Caco-2 (cell line): ENCODE data around the gene DMKN. TPM values are rescaled to one million over a fixed set of nuclear protein-coding genes. Genes with fewer than 3 reads are reported as not detected.

ENCODE experiments used
- BruUV-seq: library from RNA; stranded (reverse); fragments of 400-500 nt; replicated peaks from 2 replicates; lab custom pipeline; 2021; lab: Mats Ljungman, UMichigan
- CTCF ChIA-PET: fragments of 300-600 bp; sonication (Branson Sonifier 250); formaldehyde crosslinking; loops from one replicate; lab custom pipeline; 2022; ENCODE audit warnings: antibody characterized with exemption; lab: Charles Lee
- POLR2A ChIA-PET: fragments of 300-600 bp; sonication (Branson Sonifier 250); formaldehyde crosslinking; loops from one replicate; lab custom pipeline; 2022; ENCODE audit warnings: antibody characterized with exemption; lab: Charles Lee
- DNase-seq, 2 experiments: peaks; one replicate each; pipeline versions ENCODE4 v3.0.0 to v3.0.0-alpha.2; 2020 to 2022
- H3K27me3 ChIP-seq: replicated peaks from 2 replicates; pipeline ENCODE4 v1.6.0; 2011; ENCODE audit warnings: low read length; ENCODE audit not compliant: control insufficient read depth, insufficient read depth
- H3K36me3 ChIP-seq: 2 replicates; pipeline ENCODE4 v1.5.1; 2011; ENCODE audit warnings: low read length; ENCODE audit not compliant: control insufficient read depth, insufficient read depth
- H3K4me1 ChIP-seq: fragments of 250-450 bp; sonication (Bioruptor Pico); 2 replicates; pipeline ENCODE4 v1.5.1; 2020; ENCODE audit warnings: mild to moderate bottlenecking
- H3K4me3 ChIP-seq: 2 replicates; pipeline ENCODE4 v1.5.1; 2011; ENCODE audit warnings: low read depth, mild to moderate bottlenecking, control low read depth, low read length
- H3K9me3 ChIP-seq: fragments of 250-450 bp; sonication (Bioruptor Pico); 2 replicates; pipeline ENCODE4 v1.5.1; 2020; ENCODE audit warnings: mild to moderate bottlenecking, moderate library complexity
- H3K27ac Mint-ChIP-seq: one replicate; pipeline ENCODE4 v1.8.0; 2022; ENCODE audit warnings: mixed read lengths; ENCODE audit not compliant: unreplicated experiment
- H3K27me3 Mint-ChIP-seq: one replicate; pipeline ENCODE4 v1.8.0; 2022; ENCODE audit warnings: mixed read lengths; ENCODE audit not compliant: insufficient read depth, unreplicated experiment
- H3K36me3 Mint-ChIP-seq: one replicate; pipeline ENCODE4 v1.8.0; 2022; ENCODE audit warnings: mild to moderate bottlenecking, mixed read lengths; ENCODE audit not compliant: insufficient read depth, unreplicated experiment
- H3K4me1 Mint-ChIP-seq: one replicate; pipeline ENCODE4 v1.8.0; 2022; ENCODE audit warnings: low read depth, mixed read lengths; ENCODE audit not compliant: unreplicated experiment
- H3K4me3 Mint-ChIP-seq: one replicate; pipeline ENCODE4 v1.8.0; 2022; ENCODE audit warnings: mild to moderate bottlenecking, moderate library complexity, mixed read lengths; ENCODE audit not compliant: unreplicated experiment
- H3K9me3 Mint-ChIP-seq: one replicate; pipeline ENCODE4 v1.8.0; 2022; ENCODE audit warnings: mixed read lengths; ENCODE audit not compliant: unreplicated experiment
- CTCF ChIP-seq, 2 experiments: fragments of 200-600 bp in 1 of 2; IDR thresholded peaks; 1 replicate in 1 of 2; 2 replicates in 1 of 2; pipeline versions ENCODE4 v1.5.1 to v1.8.0; 2011 to 2022; ENCODE audit warnings: antibody characterized with exemption in 1 of 2, control low read depth in 1 of 2, inconsistent platforms in 1 of 2, low read depth in 1 of 2, low read length in 1 of 2, mild to moderate bottlenecking in 1 of 2, moderate library complexity in 1 of 2; ENCODE audit not compliant: insufficient read depth in 1 of 2, severe bottlenecking in 1 of 2, unreplicated experiment in 1 of 2
- intact Hi-C: fragments of 100-400 bp; cut with micrococcal nuclease; formaldehyde crosslinking; loops from one replicate; pipeline ENCODE4 v1.10.0; 2022; ENCODE audit not compliant: unreplicated experiment
- total RNA-seq: library from RNA; stranded (reverse); gene quantifications from 2 replicates; pipeline ENCODE4 v1.2.3, GENCODE V29; 2022

The DMKN gene
- total RNA-seq, 1 experiment from 2014 or later: 341 TPM

- POLR2A ChIA-PET: no interaction called here
- no peaks in the 10 kb centered on the region for H3K9me3 Mint-ChIP-seq
- DNase-seq: no peak
- intact Hi-C loops: no loop called here
- CTCF ChIA-PET: no interaction called here
- Histone ChIP-seq H3K4me1 (peaks cover 11% of the 10 kb centered on the region), H3K27me3 (no peaks in the 10 kb centered on the region), H3K4me3 (no peak overlapping the region), H3K36me3 (peaks cover 9% of the 10 kb centered on the region), H3K9me3 (no peaks in the 10 kb centered on the region)
- H3K4me3 Mint-ChIP-seq: no peak overlapping the region
- H3K27me3 Mint-ChIP-seq: no peaks in the 10 kb centered on the region
- H3K27ac Mint-ChIP-seq: no peak overlapping the region
- no TSS peak for BruUV-seq
- no peak for TF ChIP-seq CTCF (IDR thresholded peaks at IDR 0.05; ENCODE audit: insufficient read depth in 1 of 2, low read depth in 1 of 2, low read length in 1 of 2, severe bottlenecking in 1 of 2, unreplicated experiment in 1 of 2)
- H3K36me3 Mint-ChIP-seq: peaks cover 66% of the 10 kb centered on the region
- peaks cover 14% of the 10 kb centered on the region for H3K4me1 Mint-ChIP-seq
Observed at GRCh38 chr19:35507561-35507960, 5.9 kb downstream of the DMKN start.

- intact Hi-C loops: no loop called here
- ChIA-PET POLR2A (interaction anchor here (0.6 kb wide), 1 partner anchor 173 kb away, joined by 8 read pairs; no protein-coding TSS in a partner anchor), CTCF (interaction anchor here (0.5 kb wide), 1 partner anchor 154 kb away, joined by 3 read pairs; no protein-coding TSS in a partner anchor)
- no peaks in the 10 kb centered on the region for H3K9me3 ChIP-seq
- H3K4me3 ChIP-seq: no peak overlapping the region
- H3K4me1 ChIP-seq: peaks cover 11% of the 10 kb centered on the region
- no peak for TF ChIP-seq CTCF (IDR thresholded peaks at IDR 0.05; ENCODE audit: insufficient read depth in 1 of 2, low read depth in 1 of 2, low read length in 1 of 2, severe bottlenecking in 1 of 2, unreplicated experiment in 1 of 2)
- no TSS peak for BruUV-seq
- no peak for DNase-seq
- H3K27ac Mint-ChIP-seq: no peak overlapping the region
- H3K4me1 Mint-ChIP-seq: peaks cover 23% of the 10 kb centered on the region
- no peak overlapping the region for H3K4me3 Mint-ChIP-seq
- H3K9me3 Mint-ChIP-seq: no peaks in the 10 kb centered on the region
- peaks cover 9% of the 10 kb centered on the region for H3K36me3 ChIP-seq
- H3K27me3 Mint-ChIP-seq: no peaks in the 10 kb centered on the region
- H3K27me3 ChIP-seq: no peaks in the 10 kb centered on the region
- H3K36me3 Mint-ChIP-seq: peaks cover 82% of the 10 kb centered on the region
Observed at GRCh38 chr19:35506011-35506410, 7.4 kb downstream of the DMKN start.

GRCh38 chr19:35502751-35503150 is 10.7 kb downstream of the DMKN start:
- DNase-seq: no peak
- ChIA-PET CTCF (interaction anchor here (0.7 kb wide), 2 partner anchors 8 to 124 kb away, joined by 3 read pairs; no protein-coding TSS in a partner anchor), POLR2A (interaction anchor here (0.7 kb wide), 1 partner anchor 8 kb away, joined by 3 read pairs; no protein-coding TSS in a partner anchor)
- H3K27me3 ChIP-seq: no peaks in the 10 kb centered on the region
- no peaks in the 10 kb centered on the region for H3K27me3 Mint-ChIP-seq
- H3K4me3 ChIP-seq: no peak overlapping the region
- BruUV-seq: no TSS peak
- peaks cover 89% of the 10 kb centered on the region for H3K36me3 Mint-ChIP-seq
- H3K36me3 ChIP-seq: peaks cover 7% of the 10 kb centered on the region
- H3K4me1 Mint-ChIP-seq: peaks cover 23% of the 10 kb centered on the region
- H3K4me3 Mint-ChIP-seq: no peak overlapping the region
- H3K9me3 ChIP-seq: no peaks in the 10 kb centered on the region
- no peak for TF ChIP-seq CTCF (IDR thresholded peaks at IDR 0.05; ENCODE audit: insufficient read depth in 1 of 2, low read depth in 1 of 2, low read length in 1 of 2, severe bottlenecking in 1 of 2, unreplicated experiment in 1 of 2)
- no peaks in the 10 kb centered on the region for H3K9me3 Mint-ChIP-seq
- peak overlapping the region; percentile 27 for H3K27ac Mint-ChIP-seq
- intact Hi-C loops: no loop called here
- H3K4me1 ChIP-seq: no peaks in the 10 kb centered on the region; the same call in 1 of the 2 replicates
